AG09309 (cell line): ENCODE measurements around the gene WNT10A.

Source experiments
- DNase-seq: peaks from one replicate; pipeline ENCODE4 v3.0.0-alpha.2; 2010; ENCODE audit warnings: low read depth
- H3K4me3 ChIP-seq: 2 replicates; pipeline ENCODE4 v1.5.1; 2011; ENCODE audit warnings: mild to moderate bottlenecking, low read depth, low read length, moderate library complexity; ENCODE audit not compliant: control insufficient read depth
- CTCF ChIP-seq: IDR thresholded peaks from 2 replicates; pipeline ENCODE4 v1.5.1; 2011; ENCODE audit warnings: mild to moderate bottlenecking, low read depth, low read length, inconsistent platforms; ENCODE audit not compliant: insufficient read depth, control insufficient read depth; ENCODE audit errors: missing control alignments

Gene WNT10A

GRCh38 chr2:218896501-218897393 is 16.1 kb downstream of the WNT10A start:
- TF ChIP-seq CTCF = no peak
- no peak for DNase-seq
- H3K4me3 ChIP-seq = no peak overlapping the region

- TF ChIP-seq CTCF = no peak
- H3K4me3 ChIP-seq = no peak overlapping the region
- no peak for DNase-seq
Observed at GRCh38 chr2:218897394-218898108, 16.9 kb downstream of the WNT10A start.

- TF ChIP-seq CTCF = peak; percentile 97
- H3K4me3 ChIP-seq = no peak overlapping the region
- no peak for DNase-seq
Observed at GRCh38 chr2:218898109-218898878, 17.6 kb downstream of the WNT10A start.

- no peak for TF ChIP-seq CTCF
- no peak for DNase-seq
- H3K4me3 ChIP-seq = no peak overlapping the region
Observed at GRCh38 chr2:218899147-218899546, 18.5 kb downstream of the WNT10A start.

GRCh38 chr2:218902427-218902826 is 21.8 kb downstream of the WNT10A start:
- TF ChIP-seq CTCF = no peak
- no peak overlapping the region for H3K4me3 ChIP-seq
- DNase-seq = no peak

- no peak overlapping the region for H3K4me3 ChIP-seq
- no peak for TF ChIP-seq CTCF
- no peak for DNase-seq
Observed at GRCh38 chr2:218904176-218904575, 23.5 kb downstream of the WNT10A start.
